Activated CD4-positive, alpha-beta T cell treated with anti-CD3 and anti-CD28 coated beads, Interleukin-2, amount 10 ng/mL, durations not matched to agents 7 days and 5 days (primary cell): ENCODE data around the gene PTPRN2. TPM values are rescaled to one million over a fixed set of nuclear protein-coding genes. Genes with fewer than 3 reads are reported as not detected.

Experiments used
- CTCF ChIA-PET: fragments of 350-600 bp; sonication (Branson Sonifier 250); formaldehyde crosslinking; loops from one replicate; lab custom pipeline; 2021; ENCODE audit warnings: antibody characterized with exemption; lab: Charles Lee
- POLR2A ChIA-PET: fragments of 350-600 bp; sonication (Branson Sonifier 250); formaldehyde crosslinking; loops from one replicate; lab custom pipeline; 2021; ENCODE audit warnings: antibody characterized with exemption; lab: Charles Lee
- DNase-seq: peaks from one replicate; pipeline ENCODE4 v3.0.0-alpha.2; 2020
- H3K27ac Mint-ChIP-seq: one replicate; pipeline ENCODE4 v1.8.0; 2021; ENCODE audit warnings: mild to moderate bottlenecking, moderate library complexity, mixed read lengths
- H3K27me3 Mint-ChIP-seq: one replicate; pipeline ENCODE4 v1.8.0; 2021; ENCODE audit warnings: mixed read lengths
- H3K36me3 Mint-ChIP-seq: one replicate; pipeline ENCODE4 v1.8.0; 2021; ENCODE audit warnings: low read depth, mixed read lengths
- H3K4me1 Mint-ChIP-seq: one replicate; pipeline ENCODE4 v1.8.0; 2021; ENCODE audit warnings: mixed read lengths
- H3K4me3 Mint-ChIP-seq: one replicate; pipeline ENCODE4 v1.8.0; 2021; ENCODE audit warnings: mild to moderate bottlenecking, moderate library complexity, mixed read lengths
- H3K9me3 Mint-ChIP-seq: one replicate; pipeline ENCODE4 v1.8.0; 2021; ENCODE audit warnings: mixed read lengths
- total RNA-seq, 2 experiments: library from RNA; stranded (reverse); gene quantifications; one replicate each; pipeline ENCODE4 v1.2.3, GENCODE V29; 2021

PTPRN2 gene
- total RNA-seq, 2 experiments from 2014 or later: 2.6 to 2.7 TPM

- Mint-ChIP-seq H3K27ac (no peak overlapping the region), H3K4me1 (peaks cover 2% of the 10 kb centered on the region), H3K36me3 (no peaks in the 10 kb centered on the region), H3K27me3 (peaks cover 19% of the 10 kb centered on the region), H3K9me3 (peaks cover 7% of the 10 kb centered on the region), H3K4me3 (no peak overlapping the region)
- POLR2A ChIA-PET: no interaction called here
- CTCF ChIA-PET: no interaction called here
- no peak for DNase-seq
Measured at GRCh38 chr7:157526913-157527634, 1060.5 kb downstream of the PTPRN2 start.

GRCh38 chr7:157526005-157526912, 1061.4 kb downstream of the PTPRN2 start:
- H3K4me3 Mint-ChIP-seq: no peak overlapping the region
- H3K36me3 Mint-ChIP-seq: no peaks in the 10 kb centered on the region
- POLR2A ChIA-PET: no interaction called here
- CTCF ChIA-PET: no interaction called here
- peaks cover 12% of the 10 kb centered on the region for H3K27me3 Mint-ChIP-seq
- DNase-seq: no peak
- no peaks in the 10 kb centered on the region for H3K9me3 Mint-ChIP-seq
- H3K27ac Mint-ChIP-seq: no peak overlapping the region
- H3K4me1 Mint-ChIP-seq: peaks cover 2% of the 10 kb centered on the region

- H3K36me3 Mint-ChIP-seq: no peaks in the 10 kb centered on the region
- ChIA-PET CTCF (interaction anchor here (0.7 kb wide), 1 partner anchor 405 kb away, joined by 3 read pairs; no protein-coding TSS in a partner anchor), POLR2A (no interaction called here)
- no peak overlapping the region for H3K4me3 Mint-ChIP-seq
- H3K27ac Mint-ChIP-seq: no peak overlapping the region
- H3K4me1 Mint-ChIP-seq: peaks cover 2% of the 10 kb centered on the region
- peaks cover 12% of the 10 kb centered on the region for H3K27me3 Mint-ChIP-seq
- H3K9me3 Mint-ChIP-seq: no peaks in the 10 kb centered on the region
- DNase-seq: no peak
Measured at GRCh38 chr7:157525491-157525915, 1062.1 kb downstream of the PTPRN2 start.

- Mint-ChIP-seq H3K27ac (no peak overlapping the region), H3K36me3 (no peaks in the 10 kb centered on the region), H3K9me3 (no peaks in the 10 kb centered on the region), H3K4me1 (peaks cover 2% of the 10 kb centered on the region), H3K27me3 (peaks cover 12% of the 10 kb centered on the region), H3K4me3 (no peak overlapping the region)
- CTCF ChIA-PET: interaction anchor here (0.7 kb wide), 1 partner anchor 405 kb away, joined by 3 read pairs; no protein-coding TSS in a partner anchor
- no peak for DNase-seq
- POLR2A ChIA-PET: no interaction called here
Measured at GRCh38 chr7:157524731-157525130, 1062.9 kb downstream of the PTPRN2 start.

- Mint-ChIP-seq H3K4me1 (no peaks in the 10 kb centered on the region), H3K27me3 (peaks cover 11% of the 10 kb centered on the region), H3K4me3 (no peak overlapping the region), H3K27ac (no peak overlapping the region), H3K36me3 (no peaks in the 10 kb centered on the region), H3K9me3 (no peaks in the 10 kb centered on the region)
- DNase-seq: no peak
- ChIA-PET POLR2A (no interaction called here), CTCF (interaction anchor here (1.7 kb wide), 1 partner anchor 45 kb away, joined by 3 read pairs; no protein-coding TSS in a partner anchor)
Measured at GRCh38 chr7:157523766-157524421, 1063.7 kb downstream of the PTPRN2 start.

- Mint-ChIP-seq H3K4me1 (no peaks in the 10 kb centered on the region), H3K4me3 (no peak overlapping the region), H3K9me3 (no peaks in the 10 kb centered on the region), H3K27ac (no peak overlapping the region), H3K27me3 (peaks cover 13% of the 10 kb centered on the region), H3K36me3 (no peaks in the 10 kb centered on the region)
- POLR2A ChIA-PET: no interaction called here
- no peak for DNase-seq
- CTCF ChIA-PET: interaction anchor here (1.7 kb wide), 1 partner anchor 45 kb away, joined by 3 read pairs; no protein-coding TSS in a partner anchor
Measured at GRCh38 chr7:157523371-157523765, 1064.3 kb downstream of the PTPRN2 start.

GRCh38 chr7:157522954-157523353, 1064.7 kb downstream of the PTPRN2 start:
- POLR2A ChIA-PET: no interaction called here
- H3K4me3 Mint-ChIP-seq: no peak overlapping the region
- H3K9me3 Mint-ChIP-seq: no peaks in the 10 kb centered on the region
- H3K36me3 Mint-ChIP-seq: no peaks in the 10 kb centered on the region
- H3K27me3 Mint-ChIP-seq: peaks cover 13% of the 10 kb centered on the region
- no peak for DNase-seq
- H3K4me1 Mint-ChIP-seq: no peaks in the 10 kb centered on the region
- H3K27ac Mint-ChIP-seq: no peak overlapping the region
- CTCF ChIA-PET: interaction anchor here (1.7 kb wide), 1 partner anchor 46 kb away, joined by 3 read pairs; no protein-coding TSS in a partner anchor

GRCh38 chr7:157522189-157522588, 1065.4 kb downstream of the PTPRN2 start:
- H3K36me3 Mint-ChIP-seq: no peaks in the 10 kb centered on the region
- no peaks in the 10 kb centered on the region for H3K4me1 Mint-ChIP-seq
- no peaks in the 10 kb centered on the region for H3K9me3 Mint-ChIP-seq
- H3K4me3 Mint-ChIP-seq: no peak overlapping the region
- ChIA-PET POLR2A (no interaction called here), CTCF (interaction anchor here (0.6 kb wide), 1 partner anchor 42 kb away, joined by 3 read pairs; no protein-coding TSS in a partner anchor)
- no peak for DNase-seq
- no peak overlapping the region for H3K27ac Mint-ChIP-seq
- H3K27me3 Mint-ChIP-seq: peaks cover 13% of the 10 kb centered on the region

- Mint-ChIP-seq H3K27me3 (peaks cover 13% of the 10 kb centered on the region), H3K36me3 (no peaks in the 10 kb centered on the region), H3K27ac (no peak overlapping the region), H3K4me1 (no peaks in the 10 kb centered on the region), H3K9me3 (no peaks in the 10 kb centered on the region), H3K4me3 (no peak overlapping the region)
- ChIA-PET POLR2A (no interaction called here), CTCF (interaction anchor here (0.6 kb wide), 1 partner anchor 42 kb away, joined by 3 read pairs; no protein-coding TSS in a partner anchor)
- DNase-seq: no peak
Measured at GRCh38 chr7:157521752-157522151, 1065.9 kb downstream of the PTPRN2 start.

- Mint-ChIP-seq H3K27me3 (peaks cover 13% of the 10 kb centered on the region), H3K9me3 (no peaks in the 10 kb centered on the region), H3K4me1 (no peaks in the 10 kb centered on the region), H3K4me3 (no peak overlapping the region), H3K27ac (no peak overlapping the region), H3K36me3 (no peaks in the 10 kb centered on the region)
- CTCF ChIA-PET: no interaction called here
- POLR2A ChIA-PET: no interaction called here
- no peak for DNase-seq
Measured at GRCh38 chr7:157521061-157521731, 1066.4 kb downstream of the PTPRN2 start.

GRCh38 chr7:157520249-157520648, 1067.4 kb downstream of the PTPRN2 start:
- no peak overlapping the region for H3K4me3 Mint-ChIP-seq
- no peaks in the 10 kb centered on the region for H3K36me3 Mint-ChIP-seq
- H3K27me3 Mint-ChIP-seq: peaks cover 9% of the 10 kb centered on the region
- CTCF ChIA-PET: interaction anchor here (1.3 kb wide), 1 partner anchor 14 kb away, joined by 3 read pairs; no protein-coding TSS in a partner anchor
- DNase-seq: no peak
- H3K27ac Mint-ChIP-seq: no peak overlapping the region
- no peaks in the 10 kb centered on the region for H3K9me3 Mint-ChIP-seq
- no peaks in the 10 kb centered on the region for H3K4me1 Mint-ChIP-seq
- POLR2A ChIA-PET: no interaction called here

GRCh38 chr7:157519798-157520244, 1067.8 kb downstream of the PTPRN2 start:
- CTCF ChIA-PET: interaction anchor here (0.6 to 1.3 kb wide), 2 partner anchors 13 to 479 kb away, joined by 3 to 4 read pairs; no protein-coding TSS in a partner anchor
- DNase-seq: no peak
- Mint-ChIP-seq H3K27me3 (peaks cover 5% of the 10 kb centered on the region), H3K36me3 (no peaks in the 10 kb centered on the region), H3K9me3 (no peaks in the 10 kb centered on the region), H3K27ac (no peak overlapping the region), H3K4me3 (no peak overlapping the region), H3K4me1 (no peaks in the 10 kb centered on the region)
- POLR2A ChIA-PET: no interaction called here
